HG03558 (cell line): ENCODE measurements around the gene LSS.
A peak's percentile ranks its signal among the peaks of the same experiment; 100 is the strongest.

Experiments
- ATAC-seq: cut with Tn5 transposase; IDR thresholded peaks from one replicate; pipeline ENCODE4 v1.9.1; 2021; ENCODE audit warnings: moderate number of reproducible peaks; ENCODE audit not compliant: unreplicated experiment; ENCODE audit errors: extremely low read depth

Gene LSS

DNA sequence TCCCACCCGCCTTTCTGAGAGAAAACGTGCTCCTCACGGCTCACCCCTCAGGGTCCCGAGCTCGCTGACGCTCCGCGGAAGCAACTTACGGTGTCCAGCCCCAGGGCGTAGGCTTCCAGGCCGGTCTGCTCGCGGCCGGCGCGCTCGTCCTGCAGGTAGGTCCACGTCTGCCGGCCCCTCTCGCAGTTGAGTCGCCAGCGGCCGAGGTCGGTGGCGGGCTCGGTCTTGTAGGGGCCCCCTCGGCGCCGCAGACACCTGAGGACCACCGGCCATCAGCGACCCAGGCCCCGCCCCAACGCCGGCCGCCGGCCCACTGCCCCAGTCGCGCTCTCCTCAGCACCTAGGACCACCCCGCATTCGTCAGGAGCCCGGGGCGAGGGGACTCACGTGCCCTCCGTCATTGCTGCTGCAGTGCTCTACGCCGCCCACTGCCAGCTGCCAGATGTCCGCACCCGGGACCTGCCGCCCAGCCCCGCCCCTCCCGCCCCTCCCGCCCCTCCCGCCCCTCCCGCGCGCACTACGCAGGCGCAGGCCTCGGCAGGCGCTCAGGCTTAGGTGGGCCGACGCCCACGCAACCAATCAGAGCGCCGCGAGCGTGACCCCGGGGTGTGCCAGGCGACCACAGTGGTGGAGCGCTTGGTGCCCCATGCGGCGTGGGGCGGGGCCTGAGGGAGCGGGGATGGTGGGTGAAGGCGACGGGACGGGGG, at the start of gene LSS:
LSS (minus strand) TSS at position 430 of the 707 bp plus-strand sequence; CDS start at position 401, 29 bp downstream.
- peak; percentile 46 for ATAC-seq

DNA sequence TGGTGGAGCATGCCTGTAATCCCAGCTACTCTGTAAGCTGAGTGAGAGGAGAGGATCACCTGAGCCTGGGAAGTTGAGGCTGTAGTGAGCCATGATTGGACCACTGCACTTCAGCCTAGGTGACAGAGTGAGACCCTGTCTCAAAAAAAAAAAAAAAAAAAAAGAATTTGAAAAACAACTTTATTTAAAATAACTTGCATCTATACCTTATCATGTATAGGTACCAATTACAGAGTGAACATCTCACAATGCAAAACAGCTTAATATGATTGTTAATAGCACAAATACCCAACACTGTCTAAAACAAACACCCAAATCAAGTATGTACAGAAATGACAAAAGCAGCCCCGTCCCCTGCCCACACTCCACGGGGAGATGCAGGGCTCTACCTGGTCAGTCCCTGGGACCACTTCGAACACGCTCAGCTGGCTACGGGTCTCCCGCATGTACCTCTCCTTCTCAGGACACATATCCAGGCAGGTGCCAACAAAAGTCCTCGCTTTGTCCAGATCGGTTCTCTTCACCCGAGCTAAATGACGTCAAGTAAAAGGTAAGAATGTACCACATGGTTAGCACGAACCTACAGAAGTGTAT, 46.3 kb upstream of the LSS start:
- no peak for ATAC-seq

DNA sequence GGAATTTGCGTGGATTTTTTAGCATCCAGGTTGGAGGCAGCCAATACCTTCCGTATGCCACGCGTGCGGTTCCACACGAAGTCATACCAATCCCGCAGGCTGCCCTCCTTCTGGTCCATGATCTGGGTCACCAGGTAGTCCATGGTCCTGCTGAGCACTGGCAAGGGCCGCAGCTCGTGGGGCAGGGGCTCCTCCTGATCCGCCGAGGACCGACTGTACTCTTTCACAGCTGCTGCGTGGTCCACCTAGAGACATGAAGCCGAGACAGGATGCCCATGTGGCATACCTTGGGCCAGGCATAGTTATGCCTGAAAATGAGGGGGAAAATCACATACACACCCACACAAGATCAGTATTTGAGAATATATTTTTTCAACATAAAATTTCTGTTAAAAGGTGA, 44.8 kb upstream of the LSS start:
- no peak for ATAC-seq

DNA sequence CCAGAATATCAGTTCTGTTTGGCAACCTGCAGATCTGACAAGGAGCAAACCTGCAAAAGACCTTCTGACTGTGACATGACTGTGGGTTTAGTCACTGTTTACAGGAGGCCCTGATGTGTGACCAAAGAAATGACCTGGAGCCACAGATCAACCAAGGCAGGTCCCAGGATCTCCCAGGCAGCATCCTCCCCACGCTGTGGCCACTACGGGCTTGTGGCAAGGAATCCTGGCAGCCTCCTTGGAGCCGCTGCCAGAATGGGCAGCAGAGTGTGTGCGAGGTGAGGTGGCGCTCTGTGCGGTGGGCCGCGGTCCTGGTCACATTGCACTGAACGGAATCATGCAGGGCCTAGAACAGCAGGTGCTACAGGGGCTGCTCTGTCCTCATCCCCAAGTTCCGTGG, 40.9 kb upstream of the LSS start:
- no peak for ATAC-seq

DNA sequence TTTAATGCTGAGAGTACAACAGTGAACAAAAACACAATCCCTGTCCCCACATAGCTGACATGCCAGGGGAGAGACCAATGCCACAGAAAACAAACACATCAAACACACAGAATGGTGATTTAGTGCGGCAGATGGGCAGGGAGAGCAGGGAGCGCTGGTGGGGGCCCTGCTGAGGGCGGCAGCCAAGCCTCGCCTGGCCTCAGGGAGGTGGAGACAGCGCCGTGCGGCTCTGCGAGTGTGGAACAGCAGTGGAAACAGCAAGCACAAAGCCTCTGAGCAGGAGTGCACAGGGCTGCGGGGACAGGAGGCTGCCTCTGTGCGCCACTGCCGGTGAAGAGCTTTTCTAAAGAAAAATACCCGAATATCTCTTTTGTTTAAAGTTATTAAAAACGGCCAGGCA, 39.8 kb upstream of the LSS start:
- no peak for ATAC-seq

DNA sequence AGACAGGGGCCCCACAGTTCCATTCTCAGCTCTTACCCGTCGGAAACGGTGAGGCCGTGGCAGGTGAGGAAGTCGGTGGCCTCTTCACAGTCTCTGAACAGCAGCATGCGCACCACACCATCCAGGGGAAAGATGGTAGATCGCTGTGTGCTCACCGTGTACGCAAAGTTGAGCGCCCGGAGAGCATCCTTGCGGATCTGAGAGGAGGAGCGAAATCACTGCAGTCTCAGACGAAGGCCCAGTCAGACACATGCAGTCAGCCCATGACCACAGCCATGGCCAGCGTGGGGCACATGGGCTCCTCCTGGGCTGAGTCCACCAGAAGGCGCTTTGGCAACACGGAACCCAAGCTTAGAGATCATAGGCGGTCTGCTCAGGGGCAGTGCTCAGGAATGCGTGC, 38.4 kb upstream of the LSS start:
- ATAC-seq = no peak

DNA sequence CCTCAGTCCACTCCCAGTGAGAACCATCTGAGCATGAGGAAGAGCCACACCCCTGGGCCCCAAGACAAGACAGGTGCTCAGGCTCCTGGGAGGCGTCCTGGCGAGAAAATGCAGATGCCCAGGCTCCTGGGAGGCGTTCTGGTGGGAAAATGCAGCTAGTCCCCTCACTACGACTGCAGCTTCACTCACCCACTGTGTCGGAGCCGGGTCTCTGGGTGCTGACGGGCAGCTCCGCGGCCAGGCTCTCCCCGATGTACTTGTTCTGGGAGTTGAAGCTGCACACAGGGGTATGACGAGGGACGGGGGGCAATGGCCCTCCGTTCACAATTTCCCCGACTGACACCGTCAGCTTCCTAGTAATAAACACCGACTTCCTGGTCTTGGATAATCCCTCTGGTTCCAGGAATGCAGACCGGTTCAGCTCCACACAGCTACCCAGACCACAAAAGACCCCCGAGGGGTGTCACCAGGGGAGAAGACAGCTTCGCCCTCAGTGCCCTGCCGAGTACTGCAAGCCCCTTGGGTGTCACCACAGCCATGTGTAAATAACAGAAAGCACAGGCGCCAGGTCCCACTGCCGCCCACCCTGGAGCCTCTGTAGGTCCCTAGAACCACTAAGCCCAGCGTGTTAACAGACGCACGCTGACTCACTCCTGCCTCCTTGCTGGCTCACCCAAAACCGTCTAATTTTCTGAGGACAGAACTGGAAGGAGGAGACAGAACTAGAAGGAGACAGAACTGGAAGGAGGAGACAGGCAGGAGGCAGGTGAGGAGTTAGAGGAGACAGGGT, 37.4 kb upstream of the LSS start:
- ATAC-seq = no peak

DNA sequence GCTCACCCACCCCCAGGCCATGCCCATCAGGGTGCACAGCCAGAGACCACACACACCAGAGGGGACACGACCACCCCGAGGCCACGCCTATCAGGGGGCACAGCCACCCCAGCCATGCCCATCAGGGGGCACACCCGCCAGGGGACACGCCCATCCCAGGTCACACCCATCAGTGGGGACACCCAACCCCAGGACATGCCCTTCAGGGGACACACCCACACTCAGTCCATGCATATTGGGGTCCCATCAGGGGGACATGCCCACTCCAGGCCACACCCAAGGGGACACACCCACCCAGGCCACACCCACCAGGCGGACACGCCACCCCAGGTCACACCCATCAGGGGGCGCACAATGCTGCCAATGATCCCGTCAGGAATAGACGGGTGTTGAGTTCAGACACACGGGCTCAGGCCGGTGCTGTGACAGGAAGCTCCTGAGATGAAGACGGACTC, 36.1 kb upstream of the LSS start:
- no peak for ATAC-seq

DNA sequence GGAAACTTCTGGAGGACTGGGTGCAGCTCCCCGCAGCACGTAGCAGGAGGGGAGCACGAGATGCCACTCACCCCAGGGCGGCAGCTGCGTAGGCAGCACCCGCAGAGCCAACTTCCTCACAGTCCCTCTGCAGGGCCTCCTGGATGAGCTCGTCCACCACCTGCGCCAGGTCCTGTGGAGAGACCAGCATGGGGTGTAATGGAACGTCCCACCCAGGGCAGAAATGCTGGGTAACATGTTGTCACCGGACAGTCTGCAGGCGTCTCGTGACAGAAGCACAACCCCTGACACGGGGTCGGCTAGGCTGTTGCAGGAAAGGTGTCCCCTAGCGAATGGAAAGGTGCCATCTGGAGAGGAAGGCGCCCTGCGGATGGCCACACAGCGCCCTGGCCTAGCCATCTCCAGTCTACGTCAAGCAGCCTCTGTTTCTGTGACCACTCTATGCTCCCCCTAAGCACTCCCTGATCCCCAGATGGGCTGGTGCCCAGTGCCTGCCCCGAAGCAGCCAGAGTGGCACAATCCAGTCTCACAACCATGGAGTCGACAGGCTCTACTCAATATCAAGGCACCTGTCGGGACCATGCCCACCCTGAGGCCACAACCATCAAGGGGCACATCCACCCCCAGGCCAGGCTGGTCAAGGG, 35.6 kb upstream of the LSS start:
- no peak for ATAC-seq

DNA sequence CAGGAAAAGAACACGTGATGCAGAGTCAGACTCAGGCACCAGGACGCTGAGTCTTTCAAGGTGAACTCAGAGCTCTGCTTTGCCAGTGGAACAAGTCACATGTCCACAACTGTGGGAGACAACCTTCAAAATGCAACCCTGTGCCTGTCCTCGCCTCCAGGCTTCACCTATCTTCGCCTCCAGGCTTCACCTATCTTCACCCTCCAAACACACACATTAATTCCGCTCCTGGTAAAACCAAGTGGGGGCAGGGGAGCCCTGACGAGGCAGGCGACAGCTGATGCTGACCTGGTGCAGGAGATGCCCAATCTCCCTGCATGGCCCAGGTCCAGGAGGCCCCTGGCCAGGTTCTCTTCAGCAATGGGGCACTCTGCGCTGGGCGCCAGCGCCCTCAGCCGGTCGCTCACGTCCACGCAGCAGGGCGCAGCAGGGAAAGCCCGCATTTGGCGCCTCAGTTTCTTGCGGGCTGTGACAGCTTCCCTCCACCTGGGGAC, 28.0 kb upstream of the LSS start:
- no peak for ATAC-seq

DNA sequence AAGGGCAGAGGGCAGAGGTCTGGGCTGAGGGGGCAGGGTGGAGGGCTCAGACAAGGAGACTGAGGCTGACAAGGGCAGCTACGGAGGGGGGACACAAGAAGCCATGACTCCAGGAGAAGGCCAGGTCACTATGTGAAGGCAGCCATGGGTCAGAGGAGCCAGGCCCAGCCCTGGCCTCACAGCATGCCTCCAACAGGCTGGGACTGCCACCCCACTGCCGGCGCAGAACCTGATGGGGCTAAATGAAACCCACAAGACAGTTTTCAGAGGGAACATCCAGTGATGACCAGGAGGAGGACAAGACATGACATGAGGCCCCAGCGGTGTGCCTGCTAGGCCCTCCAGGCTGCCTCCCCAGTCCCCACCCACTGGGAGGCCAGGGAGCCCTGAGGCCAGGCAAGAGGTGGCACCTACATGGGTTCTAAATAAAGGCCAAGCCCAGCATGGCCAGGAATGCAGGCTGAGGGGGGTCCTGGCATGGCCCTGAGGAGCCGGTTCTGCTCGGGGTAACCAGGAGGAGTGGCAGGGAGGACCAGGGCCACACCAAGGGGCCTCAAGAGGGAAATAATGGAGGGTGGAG, 27.3 kb upstream of the LSS start:
- no peak for ATAC-seq

DNA sequence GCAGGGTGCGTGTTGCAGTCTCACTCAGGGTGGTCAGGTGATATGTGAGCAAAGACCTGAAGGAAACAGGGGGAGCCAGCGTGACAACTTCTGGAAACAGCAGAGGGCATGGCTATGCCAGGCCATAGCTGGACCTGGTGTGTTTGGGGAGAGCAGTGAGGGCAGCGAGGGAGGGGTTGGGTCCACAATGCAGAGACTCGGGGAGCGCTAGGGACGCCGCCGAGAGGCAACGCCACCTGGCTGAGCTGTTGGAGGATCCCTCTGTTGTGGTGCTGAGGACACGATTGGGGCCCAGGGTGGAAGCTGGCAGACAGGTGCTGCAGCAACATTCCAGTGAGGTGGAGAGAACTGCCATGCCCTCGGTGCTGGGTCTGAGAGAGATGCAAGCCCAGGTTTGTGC, 26.6 kb upstream of the LSS start:
- no peak for ATAC-seq

DNA sequence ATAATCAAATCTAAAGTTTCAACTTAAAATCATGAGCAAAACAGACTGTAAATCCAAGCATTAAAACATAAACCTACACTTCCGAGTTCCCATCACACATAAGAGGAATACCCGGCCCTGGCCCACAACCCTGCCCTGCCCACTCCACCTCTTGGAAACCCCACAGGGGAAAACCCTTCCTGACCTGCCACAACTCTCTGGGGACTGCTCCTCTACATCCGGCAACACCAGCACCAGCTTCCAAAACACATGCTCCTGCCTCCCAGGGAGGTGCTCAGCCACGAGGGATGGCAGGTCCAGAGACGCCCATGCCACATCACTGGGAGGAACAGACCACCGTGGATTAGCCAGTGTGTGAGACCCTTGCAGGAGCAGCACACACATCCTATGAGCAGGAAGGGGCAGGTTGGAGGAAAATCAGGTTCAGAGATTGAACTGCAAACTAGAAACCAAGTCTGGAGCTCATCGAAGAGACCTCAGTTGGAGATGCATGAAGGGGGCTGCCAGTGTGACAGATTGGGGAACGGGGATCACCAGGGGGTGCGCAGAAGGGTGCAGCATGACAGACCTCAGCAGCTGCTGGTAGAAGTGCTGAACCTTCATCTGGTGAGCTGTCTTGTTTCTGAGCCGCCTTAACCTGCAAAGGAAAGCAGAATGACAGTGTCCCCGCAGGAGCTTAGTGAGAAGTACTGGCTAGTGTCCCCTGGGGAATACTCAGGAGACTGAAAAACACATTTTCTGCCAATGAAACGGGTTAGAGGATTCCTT, 25.8 kb upstream of the LSS start:
- no peak for ATAC-seq

DNA sequence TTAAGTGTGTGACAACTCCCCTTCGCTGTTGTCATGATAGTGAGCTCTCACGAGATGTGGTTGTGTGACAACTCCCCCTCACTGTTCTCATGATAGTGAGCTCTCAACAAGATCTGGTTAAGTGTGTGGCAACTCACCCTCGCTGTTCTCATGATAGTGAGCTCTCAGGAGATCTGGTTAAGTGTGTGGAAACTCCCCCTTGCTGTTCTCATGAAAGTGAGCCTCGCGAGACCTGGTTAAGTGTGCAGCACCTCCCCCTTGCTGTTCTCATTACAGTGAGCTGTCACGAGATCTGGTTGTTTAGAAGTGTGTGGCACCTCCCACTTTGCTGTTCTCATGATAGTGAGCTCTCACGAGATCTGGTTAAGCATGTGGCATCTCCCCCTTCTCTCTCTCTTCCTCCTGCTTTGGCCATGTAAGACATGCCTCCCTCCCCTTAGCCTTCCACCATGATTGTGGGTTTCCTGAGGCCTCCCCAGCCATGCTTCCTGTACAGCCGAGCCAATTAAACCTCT, 25.1 kb upstream of the LSS start:
- no peak for ATAC-seq

DNA sequence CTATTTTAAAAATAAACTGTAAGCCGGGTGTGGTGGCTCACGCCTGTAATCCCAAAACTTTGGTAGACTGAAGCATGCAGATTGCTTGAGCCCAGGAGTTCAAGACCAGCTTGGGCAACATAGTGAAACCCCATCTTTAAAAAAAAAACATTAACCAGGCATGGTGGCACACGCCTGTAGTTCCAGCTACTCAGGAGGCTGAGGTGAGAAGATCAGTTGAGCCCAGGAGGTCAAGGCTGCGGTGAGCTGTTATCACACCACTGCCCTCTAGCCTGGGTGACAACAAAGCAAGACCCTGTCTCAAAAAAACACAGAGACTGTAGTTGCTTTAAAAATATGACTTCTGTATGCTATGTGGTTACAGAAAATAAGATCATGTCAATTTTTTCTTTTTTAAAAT, 24.3 kb upstream of the LSS start:
- ATAC-seq = no peak

DNA sequence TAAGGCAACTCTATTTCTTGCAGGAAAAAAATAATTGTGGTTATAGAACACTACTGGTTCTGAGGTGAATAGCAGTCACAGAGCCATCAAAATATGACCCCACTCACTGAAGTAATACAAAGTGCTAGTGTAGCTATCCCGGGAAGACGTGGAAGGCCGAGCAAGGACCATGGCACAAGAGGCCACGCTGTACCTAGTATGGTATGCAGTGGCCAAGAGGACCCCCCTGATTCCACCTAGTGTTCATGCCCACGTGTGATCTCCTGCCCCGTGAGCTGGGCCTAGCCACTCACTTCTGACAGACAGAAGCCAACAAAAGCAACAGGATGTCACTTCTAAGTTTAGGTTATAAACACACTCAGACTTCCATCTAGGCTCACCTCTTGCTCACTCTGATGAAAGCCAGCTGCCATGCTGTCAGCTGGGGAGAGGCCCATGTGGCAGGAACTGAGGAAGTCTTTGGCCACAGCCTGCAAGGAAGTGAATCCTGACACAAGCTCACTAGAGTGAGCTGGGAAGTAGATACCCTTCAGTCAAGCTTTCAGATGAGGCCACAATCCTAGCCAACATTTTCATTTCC, 21.7 kb upstream of the LSS start:
- no peak for ATAC-seq

DNA sequence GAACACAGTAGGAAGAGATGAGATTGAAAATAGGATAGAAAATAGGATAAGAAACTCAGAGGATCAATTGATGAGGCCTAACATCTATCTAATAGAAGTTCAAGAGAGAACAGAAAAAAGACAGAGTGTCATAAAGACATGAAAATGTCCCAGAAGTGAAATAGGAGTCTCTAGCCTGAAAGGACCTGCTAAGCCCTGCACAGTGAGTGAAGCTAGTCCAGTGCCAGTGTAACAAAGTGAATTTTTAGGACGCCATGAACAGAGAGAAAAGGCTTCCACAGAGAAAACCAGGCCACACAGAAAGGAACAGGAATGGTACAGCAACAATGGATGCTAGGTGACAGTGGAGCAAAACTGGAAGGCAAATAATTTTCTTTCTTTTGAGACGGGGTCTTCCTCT, 20.3 kb upstream of the LSS start:
- ATAC-seq = no peak

DNA sequence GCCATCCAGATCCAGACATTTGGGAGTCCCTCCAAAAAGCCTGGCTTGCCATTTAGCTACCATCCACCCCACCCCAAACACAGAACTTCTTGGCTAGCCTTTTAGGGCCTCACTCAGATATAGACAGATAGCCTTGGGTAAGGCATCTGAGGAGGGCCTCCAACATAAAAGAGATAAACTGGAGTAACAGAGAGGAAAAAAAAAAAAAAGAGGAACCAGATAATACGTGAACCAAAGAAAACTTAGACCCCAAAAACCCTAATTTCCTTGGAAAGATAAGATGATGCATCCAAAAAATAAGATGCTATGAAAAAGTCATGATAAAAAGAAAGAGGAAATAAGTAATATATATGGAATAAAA, 19.8 kb upstream of the LSS start:
- no peak for ATAC-seq

DNA sequence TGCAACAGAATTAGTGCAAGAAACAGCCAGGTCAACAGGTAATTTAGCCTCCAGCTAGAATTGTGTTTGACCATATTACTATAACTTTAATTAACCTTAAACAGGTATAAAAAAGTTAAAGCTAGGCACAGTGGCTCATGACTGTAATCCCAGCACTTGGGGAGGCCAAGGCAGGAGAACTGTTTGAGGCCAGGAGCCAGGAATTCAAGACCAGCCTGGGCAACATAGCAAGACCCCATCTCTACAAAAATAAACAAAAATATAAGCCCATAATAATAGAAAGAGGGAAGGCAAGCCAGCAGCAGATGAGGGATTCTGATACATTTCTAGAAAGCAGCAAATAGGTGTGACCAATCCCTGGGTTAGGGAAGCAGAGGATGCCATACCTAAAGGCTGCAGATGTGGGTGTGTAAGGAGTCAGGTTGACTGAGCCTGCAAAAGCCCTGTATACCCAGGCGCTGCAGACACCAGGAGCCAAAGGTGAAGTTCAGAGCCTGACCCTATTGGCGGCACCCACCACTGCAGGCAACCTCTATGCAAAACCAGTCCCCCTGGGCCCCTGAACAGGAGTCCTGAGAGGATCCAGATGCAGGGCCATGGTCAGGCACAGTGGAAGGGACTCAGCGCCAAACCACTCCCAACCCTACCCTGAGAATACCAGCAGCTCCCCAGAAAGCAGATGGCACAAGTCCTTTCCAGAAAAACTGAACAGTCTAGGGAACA, 19.3 kb upstream of the LSS start:
- no peak for ATAC-seq
